Placental epithelial cell (primary cell): Measurements from ENCODE around the gene CFAP54. TPM values are rescaled to one million over a fixed set of nuclear protein-coding genes. Genes with fewer than 3 reads are reported as not detected.

Source experiments
- total RNA-seq: library from RNA; depleted of rRNA; stranded (reverse); fragments of >200 nt; gene quantifications from 2 replicates; pipeline ENCODE4 v1.2.3, GENCODE V29; 2012

The CFAP54 gene
- total RNA-seq = under 0.01 and 0.43 TPM in 2 replicates

GRCh38 chr12:96489392-96490056, at the start of gene CFAP54:
TSS of gene CFAP54 (plus strand) at chr12:96489577. CDS start at chr12:96489610, 33 bp downstream.

GRCh38 chr12:96906849-96907670, 417.7 kb downstream of the CFAP54 start, which contains the start of gene NEDD1:
TSS of gene NEDD1 (plus strand) at chr12:96907257. CDS start at chr12:96909760, 2,503 bp downstream.

Other genes starting within 250 kb of the CFAP54 start
- gene CDK17, start 89.1 kb upstream of the CFAP54 start, total RNA-seq = 44.4 and 52.1 TPM in 2 replicates